GM21723 (cell line): ENCODE data around the gene WDR43.

ENCODE experiments used
- ATAC-seq: cut with Tn5 transposase; IDR thresholded peaks from one replicate; pipeline ENCODE4 v1.9.1; 2021; ENCODE audit warnings: mild to moderate bottlenecking, moderate library complexity; ENCODE audit not compliant: unreplicated experiment

WDR43 gene, protein sequence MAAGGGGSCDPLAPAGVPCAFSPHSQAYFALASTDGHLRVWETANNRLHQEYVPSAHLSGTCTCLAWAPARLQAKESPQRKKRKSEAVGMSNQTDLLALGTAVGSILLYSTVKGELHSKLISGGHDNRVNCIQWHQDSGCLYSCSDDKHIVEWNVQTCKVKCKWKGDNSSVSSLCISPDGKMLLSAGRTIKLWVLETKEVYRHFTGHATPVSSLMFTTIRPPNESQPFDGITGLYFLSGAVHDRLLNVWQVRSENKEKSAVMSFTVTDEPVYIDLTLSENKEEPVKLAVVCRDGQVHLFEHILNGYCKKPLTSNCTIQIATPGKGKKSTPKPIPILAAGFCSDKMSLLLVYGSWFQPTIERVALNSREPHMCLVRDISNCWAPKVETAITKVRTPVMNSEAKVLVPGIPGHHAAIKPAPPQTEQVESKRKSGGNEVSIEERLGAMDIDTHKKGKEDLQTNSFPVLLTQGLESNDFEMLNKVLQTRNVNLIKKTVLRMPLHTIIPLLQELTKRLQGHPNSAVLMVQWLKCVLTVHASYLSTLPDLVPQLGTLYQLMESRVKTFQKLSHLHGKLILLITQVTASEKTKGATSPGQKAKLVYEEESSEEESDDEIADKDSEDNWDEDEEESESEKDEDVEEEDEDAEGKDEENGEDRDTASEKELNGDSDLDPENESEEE

DNA sequence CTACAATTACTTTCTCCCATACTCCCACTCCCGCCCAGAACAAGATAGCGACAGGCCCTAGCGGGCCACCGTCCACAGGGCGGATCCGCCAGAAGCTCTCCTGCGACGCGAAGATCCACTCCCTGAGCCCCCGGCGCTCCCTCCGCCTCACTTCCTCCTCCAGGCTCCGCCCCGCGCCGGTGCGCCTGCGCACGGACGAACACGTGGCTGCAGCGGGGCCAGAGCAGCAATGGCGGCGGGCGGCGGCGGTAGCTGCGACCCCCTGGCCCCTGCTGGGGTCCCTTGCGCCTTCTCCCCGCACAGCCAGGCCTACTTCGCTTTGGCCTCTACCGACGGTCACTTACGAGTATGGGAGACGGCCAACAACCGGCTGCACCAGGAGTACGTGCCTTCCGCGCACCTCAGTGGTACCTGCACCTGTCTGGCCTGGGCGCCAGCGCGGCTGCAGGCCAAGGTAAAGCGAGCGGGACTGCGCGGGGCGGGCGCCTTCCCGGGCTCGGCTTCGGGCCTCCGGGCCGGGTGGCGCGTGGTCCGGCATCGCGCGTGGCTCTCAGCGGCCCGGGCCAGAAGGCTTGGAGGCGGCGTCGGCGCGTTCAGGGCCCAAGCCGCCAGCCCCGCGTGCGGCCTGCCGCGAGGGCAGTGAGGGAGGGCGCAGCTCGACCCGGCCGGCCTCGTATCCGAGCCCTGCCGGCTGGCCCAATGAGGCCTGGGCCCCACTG, at the start of gene WDR43:
WDR43 (plus strand) TSS at position 198 of the 719 bp plus-strand sequence; CDS start at position 230, 32 bp downstream.
- peak; percentile 91 for ATAC-seq

DNA sequence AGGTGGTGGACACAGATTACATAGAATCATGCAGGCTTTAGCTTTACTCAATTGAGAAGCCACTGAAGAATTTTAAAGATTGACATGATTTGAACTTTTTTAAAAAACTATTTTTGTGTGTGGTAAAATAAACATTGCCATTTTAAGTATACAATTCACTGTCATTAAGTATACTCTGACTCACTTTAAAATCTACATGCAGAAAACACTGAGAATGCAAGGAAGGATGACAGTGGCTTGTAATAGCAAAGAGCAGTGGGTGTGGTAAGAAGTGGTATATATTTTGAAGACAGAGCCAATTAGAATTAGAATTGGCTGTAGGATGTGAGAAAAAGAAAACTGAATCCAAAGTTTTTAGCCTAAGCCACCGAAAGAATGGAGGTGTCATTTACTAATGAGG, 39.3 kb upstream of the WDR43 start:
- no peak for ATAC-seq

DNA sequence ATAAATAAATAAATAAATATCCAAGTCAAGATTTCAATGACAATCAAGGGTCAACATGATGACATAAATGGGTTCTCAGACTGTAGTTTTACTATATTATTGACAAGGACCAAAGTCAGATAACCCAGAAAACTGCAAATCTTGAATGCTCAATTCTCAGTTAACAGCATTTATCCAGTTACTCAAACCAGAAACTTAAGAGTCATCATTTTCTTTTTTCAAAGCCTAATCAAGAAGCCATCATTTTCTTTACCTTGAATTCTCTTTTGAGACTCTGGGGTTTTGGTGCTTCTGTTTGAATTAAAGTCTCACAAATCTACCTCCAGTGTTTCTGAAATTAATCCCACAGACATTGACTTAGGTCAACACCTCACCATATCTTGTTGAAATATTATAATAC, 38.5 kb upstream of the WDR43 start:
- no peak for ATAC-seq

DNA sequence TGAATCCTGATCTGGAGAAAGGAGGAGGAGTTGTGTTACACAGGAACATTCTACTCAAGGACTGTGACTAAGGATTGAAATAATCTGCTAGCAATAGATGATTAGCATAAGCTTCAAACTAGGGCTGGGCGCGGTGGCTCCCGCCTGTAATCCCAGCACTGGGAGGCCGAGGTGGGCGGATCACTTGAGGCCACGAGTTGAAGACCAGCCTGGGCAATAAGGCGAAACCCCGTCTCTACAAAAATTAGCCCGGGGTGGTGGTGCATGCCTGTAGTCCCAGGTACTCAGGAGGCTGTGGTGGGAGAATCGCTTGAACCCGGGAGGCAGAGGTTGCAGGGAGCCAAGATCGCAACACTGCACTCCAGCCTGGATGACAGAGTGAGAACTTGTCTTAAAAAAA, 25.9 kb upstream of the WDR43 start:
- no peak for ATAC-seq

DNA sequence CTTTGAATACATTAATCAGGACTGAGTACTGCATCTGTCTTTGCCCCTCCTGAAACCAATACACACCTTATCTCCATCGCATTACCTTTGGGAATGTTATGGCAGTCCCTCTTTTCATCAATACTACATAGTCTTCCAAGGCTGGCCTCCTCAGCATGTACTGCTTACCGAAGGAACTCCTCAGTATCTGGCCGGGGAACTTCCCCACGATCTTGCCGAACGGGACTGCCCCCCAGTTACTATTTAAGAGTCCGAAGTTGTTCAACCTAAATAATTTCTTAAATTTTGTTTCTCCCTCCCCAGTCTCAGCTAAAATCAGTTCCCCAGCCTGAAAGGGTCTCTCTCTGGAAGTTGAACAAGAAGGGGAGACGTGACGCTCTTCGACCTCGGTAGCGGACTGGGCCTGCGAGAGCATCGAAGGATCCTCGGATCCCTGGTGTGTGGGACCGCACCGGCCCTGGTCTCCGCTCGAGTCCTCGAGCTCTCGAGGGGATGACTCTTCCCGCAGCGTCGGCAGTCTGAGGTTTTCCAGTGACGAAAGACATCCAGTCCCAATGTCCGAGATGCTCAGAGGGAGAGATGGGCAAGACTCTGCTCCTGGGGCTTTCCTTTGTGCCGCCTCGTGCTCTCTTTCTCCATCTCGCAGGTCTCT, 24.8 kb upstream of the WDR43 start:
- peak; percentile 37 for ATAC-seq

DNA sequence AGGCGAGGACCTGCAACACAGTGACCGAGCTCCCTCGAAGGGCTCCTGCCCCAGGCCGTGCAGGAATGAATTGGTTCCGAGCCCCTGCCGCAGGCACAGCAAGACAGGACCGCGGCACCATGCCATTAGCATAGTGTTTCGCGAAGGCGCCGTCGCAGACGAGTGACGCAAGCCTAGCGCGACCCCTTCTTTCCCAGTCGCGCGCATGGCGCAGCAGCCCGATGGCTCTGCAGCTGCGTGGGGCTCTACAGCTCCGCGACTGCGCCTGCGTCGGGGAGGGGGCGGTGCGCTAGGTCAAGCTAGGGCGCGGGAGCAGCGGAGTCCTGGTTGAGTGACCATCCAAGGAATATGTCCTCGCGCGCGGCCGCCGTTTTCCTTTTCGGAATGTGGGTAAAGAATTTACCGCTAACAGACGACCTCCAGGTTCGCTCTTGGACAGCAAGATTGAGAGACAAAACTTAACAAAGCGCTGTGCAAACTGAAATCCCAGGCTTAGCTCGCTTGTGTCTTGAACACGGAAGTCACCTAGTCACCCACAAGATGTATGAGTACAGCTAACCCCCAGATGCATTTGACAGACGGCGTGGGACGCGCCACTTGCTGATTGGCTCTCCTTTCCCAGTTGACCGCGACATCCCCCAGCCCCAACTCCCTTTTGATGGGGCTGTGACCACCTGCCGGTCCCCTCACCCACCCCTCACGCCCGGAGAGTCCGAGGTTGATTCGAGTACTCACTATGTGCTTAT, 24.1 kb upstream of the WDR43 start, which contains the start of gene TRMT61B:
TRMT61B (minus strand) TSS at position 164 of the 746 bp plus-strand sequence; CDS start at position 132, 32 bp downstream.
- ATAC-seq: peak; percentile 96

DNA sequence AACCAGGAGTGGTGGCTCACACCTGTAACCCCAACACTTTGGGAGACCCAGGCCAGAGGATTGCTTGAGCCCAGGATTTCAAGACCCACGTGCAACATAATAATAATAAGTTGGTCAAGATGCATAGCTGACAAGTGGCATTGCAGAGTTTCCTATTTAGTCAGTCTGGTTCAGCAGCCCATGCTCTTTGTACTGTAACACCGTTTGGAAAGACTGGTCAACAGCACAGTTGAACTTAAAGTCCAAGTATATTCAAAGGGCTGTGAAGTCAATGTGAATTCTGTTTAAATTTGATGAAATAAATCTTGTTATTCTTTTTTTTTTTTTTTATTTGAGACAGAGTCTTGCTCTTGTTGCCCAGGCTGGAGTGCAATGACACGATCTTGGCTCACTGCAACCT, 22.8 kb upstream of the WDR43 start:
- no peak for ATAC-seq

DNA sequence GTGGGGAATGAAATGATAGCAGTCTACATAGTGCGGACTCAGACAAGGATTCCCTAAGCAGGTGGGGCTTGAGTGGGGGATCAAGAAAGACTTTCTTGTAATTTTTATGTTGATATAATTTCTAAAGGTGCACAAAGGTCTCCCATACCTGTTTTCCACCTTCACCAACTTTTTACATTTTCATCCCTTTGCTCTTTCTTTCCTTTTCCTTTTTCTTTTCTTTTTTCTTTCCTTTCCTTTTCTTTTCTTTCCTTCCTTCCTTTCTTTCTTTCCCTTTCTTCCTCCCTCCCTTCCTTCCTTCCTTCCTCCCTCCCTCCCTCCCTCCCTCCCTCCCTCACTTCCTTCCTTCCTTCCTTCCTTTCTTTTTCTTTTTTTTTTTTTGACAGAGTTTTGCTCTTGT, 14.3 kb upstream of the WDR43 start:
- ATAC-seq: no peak

DNA sequence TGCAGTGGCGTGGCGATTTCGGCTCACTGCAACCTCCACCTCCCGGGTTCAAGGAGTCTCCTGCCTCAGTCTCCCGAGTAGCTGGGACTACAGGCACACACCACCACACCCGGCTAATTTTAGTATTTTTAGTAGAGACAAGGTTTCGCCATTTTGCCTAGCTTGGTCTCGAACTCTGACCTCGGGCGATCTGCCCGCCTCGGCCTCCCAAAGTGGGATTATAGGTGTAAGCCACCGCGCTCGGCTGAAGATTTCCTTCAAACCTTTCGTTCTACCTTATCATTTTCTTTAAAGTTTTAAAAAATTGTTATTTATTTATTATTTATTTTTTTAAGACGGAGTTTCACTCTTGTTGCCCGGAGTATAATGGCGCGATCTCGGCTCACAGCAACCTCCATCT, 979 bp upstream of the WDR43 start:
- no peak for ATAC-seq

DNA sequence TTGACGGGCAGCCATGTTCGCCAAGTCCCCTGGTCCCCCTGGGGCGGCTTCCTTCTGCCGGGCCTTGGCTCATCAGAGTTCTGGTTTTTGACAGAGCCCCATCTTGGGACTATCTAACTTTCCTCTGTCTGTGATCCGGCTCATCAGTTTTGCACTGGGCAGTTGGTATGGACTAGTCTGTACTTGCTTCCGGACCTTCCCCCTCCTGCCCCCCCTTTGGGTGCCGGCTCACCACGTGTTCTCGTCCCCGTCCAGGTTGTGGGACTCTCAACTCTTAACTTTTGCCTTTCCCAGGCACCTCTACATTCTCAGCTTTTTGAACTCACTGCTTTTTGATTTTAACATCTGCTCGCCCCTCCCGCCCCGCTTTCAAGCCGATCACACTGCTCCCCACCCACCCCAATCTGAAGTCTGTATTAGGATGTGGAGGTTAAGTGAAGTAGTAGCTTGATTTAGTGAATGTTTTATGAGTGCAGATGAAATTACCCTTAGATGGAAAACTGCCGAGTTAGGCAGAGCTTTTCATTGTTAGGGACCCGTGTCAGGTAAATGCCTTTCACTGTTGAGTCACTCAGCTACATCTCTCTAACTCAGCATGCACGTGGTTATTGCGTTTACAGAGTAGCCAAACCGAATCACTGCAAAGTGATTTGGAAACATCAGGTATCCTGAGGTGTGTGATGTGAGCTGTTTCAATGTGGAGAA, 874 bp downstream of the WDR43 start:
- peak; percentile 26 for ATAC-seq

DNA sequence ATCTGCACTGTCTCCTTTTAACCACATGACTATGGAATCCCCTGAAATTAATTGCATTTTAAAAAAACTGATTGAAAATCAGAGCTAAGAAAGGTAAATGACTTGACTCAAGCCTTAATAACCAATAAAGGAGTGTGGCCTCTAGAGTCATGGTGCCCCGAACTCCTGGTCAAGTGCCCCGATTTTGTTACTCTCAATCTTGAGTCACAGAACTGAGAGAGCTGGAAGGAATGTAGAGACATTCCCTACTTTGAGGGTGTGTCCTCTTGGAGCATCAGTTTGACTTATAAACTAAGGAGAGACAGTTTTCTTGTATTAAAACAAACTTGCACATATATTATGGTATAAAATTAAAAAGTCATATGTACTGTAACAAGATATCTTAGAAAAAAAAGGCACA, 2.4 kb downstream of the WDR43 start:
- ATAC-seq: no peak

DNA sequence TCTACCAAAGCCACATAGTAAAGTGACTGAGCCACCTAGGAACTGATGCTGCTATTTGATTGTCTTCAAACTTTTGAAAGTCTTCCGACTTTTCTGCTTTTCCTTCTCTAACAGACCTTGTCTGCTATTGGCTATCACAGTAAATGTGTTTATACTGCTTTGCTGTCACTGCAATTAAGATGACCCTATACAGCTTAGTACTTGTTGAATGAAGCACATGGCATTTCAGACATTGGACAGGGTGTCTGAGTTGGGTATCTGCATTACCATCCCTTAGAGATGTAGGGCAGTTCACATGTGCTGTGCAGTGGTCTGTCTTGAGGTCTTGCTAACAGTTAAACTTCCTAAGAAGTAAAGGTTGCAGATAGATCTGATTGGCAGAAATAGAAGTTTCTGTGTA, 3.6 kb downstream of the WDR43 start:
- no peak for ATAC-seq

DNA sequence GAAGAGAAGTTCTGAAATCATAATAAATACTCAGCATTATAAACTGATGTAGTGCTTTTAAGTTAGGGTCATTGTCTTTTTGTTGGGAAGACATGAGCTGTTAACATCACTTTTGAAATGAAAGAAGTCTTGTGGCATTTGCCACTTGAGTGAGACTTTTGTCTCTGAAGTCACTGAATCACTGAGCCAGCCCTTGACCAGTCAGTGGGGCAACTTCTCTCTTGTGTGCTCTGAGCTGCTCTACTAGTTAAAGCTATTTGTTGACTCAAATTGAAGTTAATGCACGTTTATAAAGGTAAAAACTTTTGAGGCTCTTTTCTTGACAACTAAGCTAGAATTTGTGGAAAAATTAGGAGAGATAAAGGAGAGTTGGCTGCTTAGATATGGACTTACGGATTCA, 6.7 kb downstream of the WDR43 start:
- ATAC-seq: no peak

DNA sequence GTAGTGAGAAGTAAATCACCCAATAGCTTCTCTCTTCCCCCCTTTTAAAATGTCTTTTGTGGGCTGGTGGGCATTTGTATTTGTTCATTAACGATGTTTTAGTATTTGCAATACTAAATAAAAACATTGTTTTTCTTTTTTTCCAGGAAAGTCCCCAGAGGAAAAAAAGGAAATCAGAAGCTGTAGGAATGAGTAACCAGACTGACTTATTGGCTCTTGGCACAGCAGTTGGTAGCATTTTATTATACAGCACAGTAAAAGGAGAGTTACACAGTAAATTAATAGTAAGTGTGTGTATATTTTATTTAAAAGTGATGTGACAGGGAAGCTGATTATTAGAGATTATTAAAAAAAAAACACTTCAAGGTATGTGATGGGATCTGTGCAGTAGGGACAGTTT, 7.4 kb downstream of the WDR43 start:
- ATAC-seq: no peak

DNA sequence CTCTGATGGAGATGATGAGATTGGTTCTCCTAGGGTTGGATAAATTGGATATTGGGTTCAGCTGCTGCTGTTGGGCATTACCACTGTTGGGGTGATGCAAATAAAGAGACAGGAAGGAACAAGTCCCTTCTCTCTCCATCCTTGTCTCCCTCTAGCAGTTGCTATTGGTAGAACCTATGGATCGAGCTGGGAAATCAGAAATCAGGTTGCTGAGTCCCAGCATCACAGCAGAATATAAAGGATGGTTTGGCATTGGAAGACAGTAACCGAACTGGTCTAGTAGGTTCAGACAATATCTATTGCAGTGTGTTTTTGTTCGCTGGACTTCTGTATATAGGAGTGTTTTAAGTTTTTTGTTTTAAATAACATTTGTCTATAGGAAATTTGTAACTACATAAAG, 8.1 kb downstream of the WDR43 start:
- no peak for ATAC-seq

DNA sequence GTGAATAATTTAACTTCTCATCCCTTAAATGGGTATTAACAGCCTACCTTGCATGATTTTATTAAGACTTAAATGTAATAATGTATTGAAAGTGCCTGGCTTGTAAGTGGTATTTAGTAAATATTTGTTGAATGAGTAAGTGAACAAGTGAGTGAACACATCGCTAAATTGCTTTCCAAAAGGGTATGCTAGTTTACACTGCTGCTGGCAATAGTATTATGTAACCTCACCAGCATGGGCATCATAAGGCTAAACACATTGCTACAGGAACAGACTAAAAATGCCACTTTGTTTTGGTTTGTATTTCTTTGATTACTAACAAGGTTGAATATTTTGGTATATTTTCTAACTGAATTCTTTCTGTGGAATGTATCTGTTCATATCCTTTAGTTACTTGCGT, 9.8 kb downstream of the WDR43 start:
- no peak for ATAC-seq

DNA sequence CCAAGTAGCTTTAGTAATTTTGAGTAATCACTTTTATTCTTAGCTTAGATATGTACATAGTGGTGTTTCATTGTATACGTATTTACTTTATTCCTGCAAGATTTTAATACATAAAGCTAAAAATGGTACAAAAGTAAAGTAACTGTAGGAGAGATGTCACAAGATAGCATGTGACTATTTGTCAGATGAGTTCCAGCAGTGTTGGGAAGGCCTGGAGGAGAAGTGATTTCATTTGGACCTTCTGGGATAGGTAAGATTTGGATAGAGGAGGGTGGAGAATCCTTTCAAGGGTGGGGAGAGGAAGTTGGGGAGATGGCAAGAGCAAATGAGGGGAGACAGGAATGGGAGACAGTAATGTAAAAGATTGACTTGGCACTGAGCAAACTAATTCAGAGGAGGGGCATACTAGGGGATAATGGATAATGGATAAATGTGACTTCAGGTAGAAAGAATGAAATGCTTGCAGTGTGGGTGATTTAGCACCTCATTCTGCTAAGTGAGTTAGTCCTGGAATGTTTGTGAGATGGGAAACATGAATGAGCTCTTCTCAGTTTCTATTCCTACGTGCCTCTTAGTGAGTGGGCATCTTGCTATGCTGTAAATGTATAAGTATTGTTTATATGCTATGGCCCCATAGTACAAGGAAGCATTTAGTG, 10.5 kb downstream of the WDR43 start:
- no peak for ATAC-seq

DNA sequence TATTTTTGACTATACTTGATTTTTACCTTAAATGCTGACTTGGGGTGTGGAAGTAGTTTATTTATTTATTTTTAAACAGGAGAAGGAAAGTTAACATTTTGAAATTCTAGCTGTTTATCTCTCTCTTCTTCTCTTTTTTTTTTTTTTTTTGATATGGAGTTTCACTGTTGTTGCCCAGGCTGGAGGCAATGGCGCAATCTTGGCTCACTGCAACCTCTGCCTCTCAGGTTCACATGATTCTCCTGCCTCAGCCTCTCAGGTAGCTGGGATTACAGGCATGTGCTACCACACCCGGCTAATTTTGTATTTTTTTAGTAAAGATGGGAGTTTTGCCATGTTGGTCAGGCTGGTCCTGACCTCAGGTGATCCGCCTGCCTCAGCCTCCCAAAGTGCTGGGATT, 11.1 kb downstream of the WDR43 start:
- no peak for ATAC-seq

DNA sequence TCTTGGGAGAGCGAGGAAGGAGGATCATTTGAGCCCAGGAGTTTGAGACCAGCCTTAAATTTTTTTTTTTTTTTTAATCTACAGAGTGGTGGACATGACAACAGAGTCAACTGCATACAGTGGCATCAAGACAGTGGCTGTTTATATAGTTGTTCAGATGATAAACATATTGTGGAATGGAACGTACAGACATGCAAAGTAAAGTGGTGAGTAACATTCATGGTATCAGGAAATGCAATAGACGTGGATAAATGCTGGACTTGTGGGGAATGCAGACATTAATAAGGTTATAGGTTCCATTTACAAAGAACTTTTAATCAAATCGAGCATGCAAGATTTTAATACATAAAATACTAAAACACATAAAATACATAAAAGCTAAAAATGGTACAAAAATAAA, 11.9 kb downstream of the WDR43 start:
- ATAC-seq: no peak
